Frontal cortex (tissue), 4 donors: ENCODE data around the gene VPS45. TPM values are rescaled to one million over a fixed set of nuclear protein-coding genes. Genes with fewer than 3 reads are reported as not detected.
"Not testable (repeated sequence)": the region's sequence is repeated elsewhere in the genome, so short reads cannot be mapped to it uniquely, and the experiment has no call there.

Experiments
- DNase-seq, 2 donors: peaks; one replicate each; pipeline ENCODE4 v3.0.0; 2012; ENCODE audit warnings: low spot score in 2 of 2
- FAIRE-seq: peaks from 2 replicates; lab custom pipeline; 2012; peaks lifted over from hg19 to GRCh38; lab: Jason Lieb, UNC
- total RNA-seq: library from RNA; depleted of rRNA; stranded (reverse); fragments of >200 nt; gene quantifications from one replicate; pipeline ENCODE4 v1.2.3, GENCODE V29; 2014
- donor health status: control.
- donor health status: control.
- donor health status: control.

The VPS45 gene
- total RNA-seq, 1 donor from 2014 or later = 70.1 TPM

GRCh38 chr1:150121236-150121862 is 53.8 kb downstream of the VPS45 start:
- DNase-seq (no peak), FAIRE-seq (no peak)

GRCh38 chr1:150126811-150127210 is 59.2 kb downstream of the VPS45 start:
- no peak for FAIRE-seq
- DNase-seq = no peak

GRCh38 chr1:150127464-150127863 is 59.9 kb downstream of the VPS45 start:
- DNase-seq = no peak
- FAIRE-seq = no peak

- DNase-seq (no peak), FAIRE-seq (no peak)
Measured at GRCh38 chr1:150127868-150128267, 60.3 kb downstream of the VPS45 start.

- DNase-seq (no peak), FAIRE-seq (no peak)
Measured at GRCh38 chr1:150132372-150132771, 64.8 kb downstream of the VPS45 start.

- FAIRE-seq = no peak
- no peak for DNase-seq
Measured at GRCh38 chr1:150134537-150134936, 67.0 kb downstream of the VPS45 start.

GRCh38 chr1:150135400-150135799 is 67.8 kb downstream of the VPS45 start:
- not testable (repeated sequence) for DNase-seq, FAIRE-seq

- DNase-seq (no peak), FAIRE-seq (no peak)
Measured at GRCh38 chr1:150138044-150138443, 70.5 kb downstream of the VPS45 start.

GRCh38 chr1:150141452-150141851 is 73.9 kb downstream of the VPS45 start:
- FAIRE-seq (no peak), DNase-seq (no peak)

GRCh38 chr1:150142083-150142482 is 74.5 kb downstream of the VPS45 start:
- no peak for DNase-seq
- FAIRE-seq = no peak

- DNase-seq (no peak), FAIRE-seq (no peak)
Measured at GRCh38 chr1:150144606-150145005, 77.0 kb downstream of the VPS45 start.

GRCh38 chr1:150146016-150146415 is 78.4 kb downstream of the VPS45 start:
- not testable (repeated sequence) for DNase-seq, FAIRE-seq

- FAIRE-seq = no peak
- no peak for DNase-seq
Measured at GRCh38 chr1:150146849-150147542, 79.4 kb downstream of the VPS45 start.

GRCh38 chr1:150148837-150149270 is 81.3 kb downstream of the VPS45 start:
- no peak for FAIRE-seq
- DNase-seq = no peak

- FAIRE-seq = no peak
- peak; percentile 77 to 82 for DNase-seq
Measured at GRCh38 chr1:150149271-150150132, 81.9 kb downstream of the VPS45 start, which contains the start of gene PLEKHO1. Gene PLEKHO1, plus strand, starts transcription at chr1:150149916. Its CDS starts 342 bp downstream, at chr1:150150258.

- FAIRE-seq = no peak
- DNase-seq = peak in 1 of 2 donors; percentile 46
Measured at GRCh38 chr1:150150133-150151021, 82.8 kb downstream of the VPS45 start.

GRCh38 chr1:150151291-150152181 is 84.0 kb downstream of the VPS45 start:
- FAIRE-seq (no peak), DNase-seq (no peak)

GRCh38 chr1:150152182-150152536 is 84.6 kb downstream of the VPS45 start:
- no peak for DNase-seq
- FAIRE-seq = no peak
